Measurements from ENCODE around the gene NEIL1.

DNA sequence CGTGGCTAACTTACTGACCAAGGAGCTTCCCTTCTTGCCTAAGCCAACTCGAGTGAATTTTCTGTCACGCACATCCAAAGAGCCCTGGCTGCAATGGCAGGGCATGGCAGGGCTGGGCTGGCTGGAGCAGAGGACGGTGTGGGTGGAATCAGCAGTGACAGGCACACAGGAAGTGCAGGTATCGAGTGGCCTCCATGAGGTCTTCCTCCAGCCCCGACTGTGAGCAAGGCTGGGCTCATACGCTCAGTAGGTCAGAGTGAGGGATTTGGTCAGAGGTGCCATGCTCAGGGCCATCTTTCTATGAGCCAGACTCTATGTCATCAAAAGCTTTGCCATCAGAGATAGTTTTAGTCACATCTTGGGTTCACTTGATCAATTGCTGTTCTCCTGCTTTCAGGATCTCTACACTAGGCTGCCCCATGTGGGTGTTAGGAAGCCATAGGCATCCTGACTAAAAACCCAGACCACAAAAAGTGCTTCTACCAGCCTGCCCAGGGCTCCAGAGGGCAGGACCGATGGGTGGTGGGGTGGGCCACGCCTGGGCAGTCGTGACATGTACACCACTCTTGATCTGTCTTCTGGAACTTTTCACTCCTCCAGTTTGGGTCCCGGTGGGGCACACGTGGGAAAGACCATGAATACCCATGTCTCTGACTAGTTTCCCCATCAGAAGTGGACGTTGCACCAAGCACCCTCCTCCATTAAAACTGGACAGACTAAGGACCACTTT is 33.6 kb upstream of the NEIL1 start:
- TF ChIP-seq, protein P1, sequence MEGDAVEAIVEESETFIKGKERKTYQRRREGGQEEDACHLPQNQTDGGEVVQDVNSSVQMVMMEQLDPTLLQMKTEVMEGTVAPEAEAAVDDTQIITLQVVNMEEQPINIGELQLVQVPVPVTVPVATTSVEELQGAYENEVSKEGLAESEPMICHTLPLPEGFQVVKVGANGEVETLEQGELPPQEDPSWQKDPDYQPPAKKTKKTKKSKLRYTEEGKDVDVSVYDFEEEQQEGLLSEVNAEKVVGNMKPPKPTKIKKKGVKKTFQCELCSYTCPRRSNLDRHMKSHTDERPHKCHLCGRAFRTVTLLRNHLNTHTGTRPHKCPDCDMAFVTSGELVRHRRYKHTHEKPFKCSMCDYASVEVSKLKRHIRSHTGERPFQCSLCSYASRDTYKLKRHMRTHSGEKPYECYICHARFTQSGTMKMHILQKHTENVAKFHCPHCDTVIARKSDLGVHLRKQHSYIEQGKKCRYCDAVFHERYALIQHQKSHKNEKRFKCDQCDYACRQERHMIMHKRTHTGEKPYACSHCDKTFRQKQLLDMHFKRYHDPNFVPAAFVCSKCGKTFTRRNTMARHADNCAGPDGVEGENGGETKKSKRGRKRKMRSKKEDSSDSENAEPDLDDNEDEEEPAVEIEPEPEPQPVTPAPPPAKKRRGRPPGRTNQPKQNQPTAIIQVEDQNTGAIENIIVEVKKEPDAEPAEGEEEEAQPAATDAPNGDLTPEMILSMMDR (IDR thresholded peaks at IDR 0.05; ENCODE audit: control extremely low read depth in 1 of 3, insufficient read depth in 1 of 3, low read depth in 1 of 3, low read length in 3 of 3) = no peak
- TF ChIP-seq, protein P2, sequence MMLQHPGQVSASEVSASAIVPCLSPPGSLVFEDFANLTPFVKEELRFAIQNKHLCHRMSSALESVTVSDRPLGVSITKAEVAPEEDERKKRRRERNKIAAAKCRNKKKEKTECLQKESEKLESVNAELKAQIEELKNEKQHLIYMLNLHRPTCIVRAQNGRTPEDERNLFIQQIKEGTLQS (IDR thresholded peaks at IDR 0.05; ENCODE audit: insufficient read depth, low read depth, low read length) = no peak
- TF ChIP-seq POLR2A (IDR thresholded peaks at IDR 0.05; ENCODE audit: control extremely low read depth in 1 of 2, low read depth in 2 of 2, low read length in 2 of 2) (no peak), TEAD4 (IDR thresholded peaks at IDR 0.05; ENCODE audit: low read depth, low read length) (no peak), JUND (IDR thresholded peaks at IDR 0.05; ENCODE audit: low read length) (no peak), NRF1 (IDR thresholded peaks at IDR 0.05; ENCODE audit: low read depth, low read length) (no peak), CEBPB (IDR thresholded peaks at IDR 0.05; ENCODE audit: low read depth, low read length) (no peak), EZH2 (IDR thresholded peaks at IDR 0.05; ENCODE audit: low read depth, low read length, severe bottlenecking) (no peak), HDAC2 (IDR thresholded peaks at IDR 0.05; ENCODE audit: borderline replicate concordance in 1 of 2, low read depth in 2 of 2, low read length in 2 of 2) (no peak), PHF8 (conservative IDR thresholded peaks at IDR 0.05; ENCODE audit: low read depth, low read length) (no peak), SIX5 (IDR thresholded peaks at IDR 0.05; ENCODE audit: low read depth, low read length) (no peak), SP1 (IDR thresholded peaks at IDR 0.05; ENCODE audit: low read depth, low read length) (no peak), SIN3A (conservative IDR thresholded peaks at IDR 0.05 in 1 of 2, IDR thresholded peaks at IDR 0.05 in 1 of 2; ENCODE audit: low read depth in 1 of 2, low read length in 2 of 2) (no peak)
- TF ChIP-seq, protein P3, sequence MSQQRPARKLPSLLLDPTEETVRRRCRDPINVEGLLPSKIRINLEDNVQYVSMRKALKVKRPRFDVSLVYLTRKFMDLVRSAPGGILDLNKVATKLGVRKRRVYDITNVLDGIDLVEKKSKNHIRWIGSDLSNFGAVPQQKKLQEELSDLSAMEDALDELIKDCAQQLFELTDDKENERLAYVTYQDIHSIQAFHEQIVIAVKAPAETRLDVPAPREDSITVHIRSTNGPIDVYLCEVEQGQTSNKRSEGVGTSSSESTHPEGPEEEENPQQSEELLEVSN (IDR thresholded peaks at IDR 0.05) = no peak
